Endothelial cell of umbilical vein (primary cell): ENCODE data around the gene DIS3L2. TPM values are rescaled to one million over a fixed set of nuclear protein-coding genes. Genes with fewer than 3 reads are reported as not detected.

ENCODE experiments used
- Bru-seq: library from RNA; stranded (reverse); fragments of 400-500 nt; gene quantifications from one replicate; lab custom pipeline; 2021; lab: Mats Ljungman, UMichigan
- BruChase-seq, 2 experiments: library from RNA; stranded (reverse); fragments of 400-500 nt; gene quantifications; one replicate each; lab custom pipeline; 2021; lab: Mats Ljungman, UMichigan
- BruUV-seq: library from RNA; stranded (reverse); fragments of 400-500 nt; replicated peaks from 2 replicates; lab custom pipeline; 2021; lab: Mats Ljungman, UMichigan
- CTCF ChIA-PET: fragments of 300-600, 350-600 bp; sonication (Branson Sonifier 250); formaldehyde crosslinking; loops from one replicate; lab custom pipeline; 2021; ENCODE audit warnings: antibody characterized with exemption, inconsistent platforms; lab: Charles Lee
- POLR2A ChIA-PET: fragments of 300-600, 350-600 bp; sonication (Branson Sonifier 250); formaldehyde crosslinking; loops from one replicate; lab custom pipeline; 2021; ENCODE audit warnings: antibody characterized with exemption, inconsistent platforms; lab: Charles Lee
- DNase-seq: peaks from one replicate; pipeline ENCODE4 v3.0.0-alpha.2; 2011; ENCODE audit warnings: low read depth, low spot score
- FAIRE-seq: peaks from 2 replicates; lab custom pipeline; 2011; peaks lifted over from hg19 to GRCh38; lab: Jason Lieb, UNC
- H2AFZ ChIP-seq: 2 replicates; pipeline ENCODE4 v1.6.0; 2012; ENCODE audit warnings: low read depth, low read length, control low read depth, inconsistent platforms
- H3K27ac ChIP-seq: 2 replicates; pipeline ENCODE4 v1.5.1; 2011; ENCODE audit warnings: low read depth, mild to moderate bottlenecking, control low read depth, low read length, moderate library complexity; ENCODE audit not compliant: insufficient read depth
- H3K27me3 ChIP-seq, 2 experiments: 2 replicates each; pipeline versions ENCODE4 v1.6.0 to v1.6.1; 2011; ENCODE audit warnings: low read length in 2 of 2, mixed read lengths in 1 of 2; ENCODE audit not compliant: control insufficient read depth in 2 of 2, insufficient read depth in 2 of 2
- H3K36me3 ChIP-seq, 2 experiments: 2 replicates in 1 of 2; 3 replicates in 1 of 2; pipeline ENCODE4 v1.5.1; 2011; ENCODE audit warnings: low read length in 2 of 2, mild to moderate bottlenecking in 1 of 2, moderate library complexity in 1 of 2; ENCODE audit not compliant: control insufficient read depth in 2 of 2, insufficient read depth in 2 of 2; ENCODE audit errors: extremely low read depth in 1 of 2
- H3K4me1 ChIP-seq: 3 replicates; pipeline ENCODE4 v1.5.1; 2011; ENCODE audit warnings: mild to moderate bottlenecking, low read length; ENCODE audit not compliant: control insufficient read depth, insufficient read depth; ENCODE audit errors: extremely low read depth
- H3K4me2 ChIP-seq: 2 replicates; pipeline ENCODE4 v1.6.1; 2011; ENCODE audit warnings: low read length, control low read depth, mixed read lengths; ENCODE audit not compliant: insufficient read depth
- H3K4me3 ChIP-seq, 3 experiments: fragments of 200-600 bp in 1 of 3; sonication (generic), shearing (Covaris generic) in 1 of 3; replicated peaks in 1 of 3; 2 replicates each; pipeline ENCODE4 v1.5.1; 2011 to 2016; ENCODE audit warnings: control low read depth in 3 of 3, low read length in 3 of 3, mild to moderate bottlenecking in 2 of 3, inconsistent platforms in 1 of 3, low read depth in 1 of 3, moderate library complexity in 1 of 3; ENCODE audit not compliant: insufficient read depth in 1 of 3
- H3K79me2 ChIP-seq: 2 replicates; pipeline ENCODE4 v1.6.0; 2012; ENCODE audit warnings: low read length, inconsistent platforms; ENCODE audit not compliant: control insufficient read depth, insufficient read depth
- H3K9ac ChIP-seq: replicated peaks from 2 replicates; pipeline ENCODE3; 2011; ENCODE audit warnings: low read length, control low read depth; ENCODE audit not compliant: insufficient read depth; ENCODE audit errors: extremely low read depth
- H3K9me1 ChIP-seq: replicated peaks from 3 replicates; pipeline ENCODE4 v1.6.0; 2011; ENCODE audit warnings: mild to moderate bottlenecking, low read length; ENCODE audit not compliant: control insufficient read depth, insufficient read depth; ENCODE audit errors: extremely low read depth
- H3K9me3 ChIP-seq: replicated peaks from 2 replicates; pipeline ENCODE4 v1.5.1; 2012; ENCODE audit warnings: low read length, inconsistent platforms; ENCODE audit not compliant: control insufficient read depth, insufficient read depth
- H4K20me1 ChIP-seq: replicated peaks from 2 replicates; pipeline ENCODE3; 2011; ENCODE audit warnings: mild to moderate bottlenecking, low read length; ENCODE audit not compliant: control insufficient read depth, insufficient read depth; ENCODE audit errors: extremely low read depth
- CTCF ChIP-seq, 2 donors: IDR thresholded peaks; 1 replicate in 1 of 2; 2 replicates in 1 of 2; pipeline ENCODE4 v1.5.1; 2011; ENCODE audit warnings: low read length in 2 of 2, mild to moderate bottlenecking in 2 of 2, moderate library complexity in 2 of 2, control low read depth in 1 of 2, inconsistent platforms in 1 of 2, low read depth in 1 of 2; ENCODE audit not compliant: insufficient read depth in 1 of 2; ENCODE audit errors: extremely low read depth in 1 of 2
- EZH2 ChIP-seq: IDR thresholded peaks from 2 replicates; pipeline ENCODE4 v1.6.1; 2012; ENCODE audit warnings: borderline replicate concordance, low read depth, mild to moderate bottlenecking, moderate library complexity, low read length, inconsistent platforms; ENCODE audit not compliant: severe bottlenecking
- FOS ChIP-seq: IDR thresholded peaks from 2 replicates; pipeline ENCODE4 v1.6.1; 2011; ENCODE audit warnings: mild to moderate bottlenecking, low read length, moderate library complexity, borderline replicate concordance; ENCODE audit not compliant: insufficient read depth
- GATA2 ChIP-seq: IDR thresholded peaks from 2 replicates; pipeline ENCODE4 v1.7.0; 2011; ENCODE audit warnings: low read depth, mild to moderate bottlenecking, moderate library complexity, mixed read lengths, low read length; ENCODE audit not compliant: insufficient read length, insufficient read depth
- JUN ChIP-seq: IDR thresholded peaks from 2 replicates; pipeline ENCODE4 v1.6.1; 2011; ENCODE audit warnings: borderline replicate concordance, low read depth; ENCODE audit not compliant: insufficient read length, insufficient read depth
- MAX ChIP-seq: IDR thresholded peaks from 2 replicates; pipeline ENCODE4 v1.6.1; 2011; ENCODE audit not compliant: insufficient read depth, insufficient read length
- MYC ChIP-seq: IDR thresholded peaks from one replicate; pipeline ENCODE4 v1.6.1; 2011; ENCODE audit warnings: mild to moderate bottlenecking, low read depth, low read length
- POLR2A ChIP-seq: IDR thresholded peaks from 2 replicates; pipeline ENCODE4 v1.6.1; 2012; ENCODE audit warnings: low read depth, mild to moderate bottlenecking, control low read depth, low read length
- POLR2AphosphoS5 ChIP-seq: IDR thresholded peaks from 2 replicates; pipeline ENCODE4 v1.6.1; 2012; ENCODE audit warnings: low read depth, mild to moderate bottlenecking, control low read depth, low read length, moderate library complexity; ENCODE audit not compliant: insufficient read depth
- dilution Hi-C: fragments of 300-500 bp; cut with MboI; formaldehyde crosslinking; loops from one replicate; pipeline ENCODE4 v1.15.0; 2019; ENCODE audit warnings: low sequenced_read_pairs; ENCODE audit not compliant: extremely low pct_ligation_motif_present
- intact Hi-C: fragments of 100-400 bp; cut with micrococcal nuclease; formaldehyde crosslinking; loops from one replicate; pipeline ENCODE4 v1.10.0; 2022
- long read RNA-seq: library from polyadenylated mRNA; stranded (forward); transcript quantifications from one replicate; pipeline ENCODE4 v2.0.0, GENCODE V29; 2021
- polyA minus RNA-seq, 3 experiments: library from RNA; depleted of rRNA, polyadenylated mRNA; stranded (reverse); fragments of >200 nt; gene quantifications; 1 replicate in 1 of 3; 2 replicates in 2 of 3; pipeline ENCODE4 v1.2.3, GENCODE V29; 2011
- polyA plus RNA-seq, 4 experiments: library from polyadenylated mRNA; depleted of rRNA in 3 of 4; stranded (reverse) in 3 of 4; unstranded in 1 of 4; fragments of >200 nt; gene quantifications; 2 replicates each; pipeline versions ENCODE4 v1.2.1 to v1.2.3, GENCODE V29; 2011 to 2012; ENCODE audit warnings: missing spikeins in 1 of 4
- total RNA-seq: library from RNA; stranded (reverse); gene quantifications from 2 replicates; pipeline ENCODE4 v1.2.3, GENCODE V29; 2021

DIS3L2 gene
- 31.2 and 31.5 TPM in 2 replicates for total RNA-seq
- polyA plus RNA-seq: 14.6 and 16.0 TPM in 2 replicates
- polyA plus RNA-seq (2011; cell fraction: cytosol; rRNA removed): 11.7 and 12.2 TPM in 2 replicates
- 46.4 and 50.7 TPM in 2 replicates for polyA plus RNA-seq (2011; cell fraction: nucleus; rRNA removed)
- polyA plus RNA-seq (2012): 16.4 and 18.6 TPM in 2 replicates
- polyA minus RNA-seq: 16.6 and 18.9 TPM in 2 replicates
- 5.9 TPM for polyA minus RNA-seq (2011; cell fraction: cytosol; rRNA and poly(A)+ RNA removed)
- polyA minus RNA-seq (2011; cell fraction: nucleus; rRNA and poly(A)+ RNA removed): 37.5 and 44.7 TPM in 2 replicates
- percentile 73 among the genes with signal in this experiment for Bru-seq, nascent RNA
- percentile 59 among the genes with signal in this experiment for BruChase-seq, experiment 1, labeled RNA remaining after a 6-hour chase
- BruChase-seq, experiment 2, labeled RNA remaining after a 2-hour chase: percentile 57 among the genes with signal in this experiment
- long read RNA-seq, transcript DIS3L2-202 (21 exons, 3,501 nt): major isoform, 5 of 26 reads
- long read RNA-seq, partial matches to known transcripts: 16 of 26 reads
- long read RNA-seq, other reads (novel, unspliced or antisense): 4 of 26 reads

- H3K9ac ChIP-seq: peak within 1 kb of the TSS; percentile 53
- TSS peak; percentile 84 for BruUV-seq
- peak within 1 kb of the TSS; percentile 75 for H3K4me2 ChIP-seq
- ChIA-PET POLR2A (interaction anchor here (1.5 kb wide), 1 partner anchor 19 kb away, joined by 3 read pairs; no protein-coding TSS in a partner anchor), CTCF (interaction anchor here (0.9 to 1.0 kb wide), 3 partner anchors 21 to 181 kb away, joined by 3 to 9 read pairs (median 5); no protein-coding TSS in a partner anchor)
- no peaks in the 10 kb centered on the region for H3K27me3 ChIP-seq
- peak within 1 kb of the TSS; percentile 96 for H2AFZ ChIP-seq
- H3K9me3 ChIP-seq: no peaks in the 10 kb centered on the region
- dilution Hi-C loops: no loop called here
- no peaks in the 10 kb centered on the region for H3K9me1 ChIP-seq
- intact Hi-C loops: loop anchor here (1.0 kb wide), 1 partner anchor 35 kb away; the partner anchor contains the start of gene NPPC
- H3K36me3 ChIP-seq: no peaks in the 10 kb centered on the region
- H3K79me2 ChIP-seq: peaks cover 25% of the 10 kb centered on the region
- peak; percentile 85 for FAIRE-seq
- peak; percentile 82 for DNase-seq
- no peaks in the 10 kb centered on the region for H4K20me1 ChIP-seq
- H3K4me3 ChIP-seq: peak within 1 kb of the TSS; percentile 69 to 84 (median 80)
- H3K27ac ChIP-seq: peak within 1 kb of the TSS; percentile 51
- TF ChIP-seq POLR2AphosphoS5 (peak; percentile 82), POLR2A (peak; percentile 86), GATA2 (no peak), MYC (no peak), EZH2 (no peak), CTCF (IDR thresholded peaks at IDR 0.05; ENCODE audit: extremely low read depth in 1 of 2, insufficient read depth in 1 of 2, low read depth in 1 of 2, low read length in 2 of 2) (no peak), MAX (no peak), JUN (no peak), FOS (no peak)
- peaks cover 5% of the 10 kb centered on the region for H3K4me1 ChIP-seq
Observed at GRCh38 chr2:231961349-231962166, at the start of gene DIS3L2. Gene DIS3L2, plus strand, starts transcription at chr2:231961713. Its CDS starts 53,215 bp downstream, at chr2:232014928.
